ENCODE results near the gene CPTP.
A peak's percentile ranks its signal among the peaks of the same experiment; 100 is the strongest.

Gene CPTP

GRCh38 chr1:1367315-1367714 is 42.7 kb downstream of the CPTP start:
- TF ChIP-seq NFIC (IDR thresholded peaks at IDR 0.05) = no peak
- no peak for TF ChIP-seq YY1 (IDR thresholded peaks at IDR 0.05; ENCODE audit: low read depth)

DNA sequence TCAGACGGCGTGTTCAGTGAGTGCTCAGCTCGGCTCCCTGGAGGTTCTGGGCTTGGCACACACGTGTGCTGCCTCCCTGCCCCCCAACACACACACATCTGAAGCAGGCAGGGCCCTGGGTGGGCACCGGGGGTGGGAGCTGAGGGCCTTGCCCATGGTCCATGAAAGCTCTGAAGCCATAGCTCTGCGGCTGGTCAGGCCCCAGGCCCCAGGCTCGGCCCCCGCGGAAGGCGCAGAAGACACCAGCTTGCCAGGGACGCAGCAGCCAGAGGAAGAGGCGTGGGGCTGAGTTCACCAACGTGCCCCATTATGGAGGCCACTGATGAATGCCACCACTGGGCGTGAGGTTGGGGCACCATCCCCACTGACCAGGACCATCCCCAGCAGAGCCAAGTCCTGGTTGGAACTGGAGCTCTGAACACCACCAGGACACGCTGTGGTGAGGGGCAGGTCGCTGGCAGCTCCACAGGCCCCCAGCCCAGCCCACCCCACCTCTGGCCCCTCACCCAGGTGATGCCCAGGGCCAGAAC is 46.2 kb downstream of the CPTP start:
- TF ChIP-seq, protein P1, sequence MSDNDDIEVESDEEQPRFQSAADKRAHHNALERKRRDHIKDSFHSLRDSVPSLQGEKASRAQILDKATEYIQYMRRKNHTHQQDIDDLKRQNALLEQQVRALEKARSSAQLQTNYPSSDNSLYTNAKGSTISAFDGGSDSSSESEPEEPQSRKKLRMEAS (IDR thresholded peaks at IDR 0.05) = no peak
- TF ChIP-seq USF1 (IDR thresholded peaks at IDR 0.05) = no peak
- no peak for TF ChIP-seq CEBPB (IDR thresholded peaks at IDR 0.05)
- no peak for TF ChIP-seq TAF1 (IDR thresholded peaks at IDR 0.05; ENCODE audit: low read depth)
- TF ChIP-seq NFIC (IDR thresholded peaks at IDR 0.05) = no peak
- TF ChIP-seq YY1 (IDR thresholded peaks at IDR 0.05; ENCODE audit: low read depth) = no peak
- TF ChIP-seq TEAD4 (IDR thresholded peaks at IDR 0.05) = no peak
- TF ChIP-seq ZBTB7A (IDR thresholded peaks at IDR 0.05; ENCODE audit: low read depth) = no peak
- TF ChIP-seq TCF12 (IDR thresholded peaks at IDR 0.05; ENCODE audit: low read depth) = no peak

GRCh38 chr1:1371364-1371745 is 46.8 kb downstream of the CPTP start:
- no peak for TF ChIP-seq FOXM1 (IDR thresholded peaks at IDR 0.05; ENCODE audit: borderline replicate concordance, low read depth)
- no peak for TF ChIP-seq CEBPB (IDR thresholded peaks at IDR 0.05)

- no peak for TF ChIP-seq YY1 (IDR thresholded peaks at IDR 0.05; ENCODE audit: low read depth)
- TF ChIP-seq RAD21 (IDR thresholded peaks at IDR 0.05; ENCODE audit: low read depth) = peak; percentile 48; the same call in 1 of the 2 replicates
These were observed 47.4 kb downstream of the CPTP start for GRCh38 chr1:1371746-1372711.

GRCh38 chr1:1373051-1373814 is 48.6 kb downstream of the CPTP start:
- TF ChIP-seq EP300 (IDR thresholded peaks at IDR 0.05; ENCODE audit: borderline replicate concordance) (no peak), CREB1 (IDR thresholded peaks at IDR 0.05; ENCODE audit: low read depth) (no peak), YY1 (IDR thresholded peaks at IDR 0.05; ENCODE audit: low read depth) (no peak), TEAD4 (IDR thresholded peaks at IDR 0.05) (no peak), EGR1 (IDR thresholded peaks at IDR 0.05) (no peak), ZBTB7A (IDR thresholded peaks at IDR 0.05; ENCODE audit: low read depth) (no peak), TCF12 (IDR thresholded peaks at IDR 0.05; ENCODE audit: low read depth) (no peak)

DNA sequence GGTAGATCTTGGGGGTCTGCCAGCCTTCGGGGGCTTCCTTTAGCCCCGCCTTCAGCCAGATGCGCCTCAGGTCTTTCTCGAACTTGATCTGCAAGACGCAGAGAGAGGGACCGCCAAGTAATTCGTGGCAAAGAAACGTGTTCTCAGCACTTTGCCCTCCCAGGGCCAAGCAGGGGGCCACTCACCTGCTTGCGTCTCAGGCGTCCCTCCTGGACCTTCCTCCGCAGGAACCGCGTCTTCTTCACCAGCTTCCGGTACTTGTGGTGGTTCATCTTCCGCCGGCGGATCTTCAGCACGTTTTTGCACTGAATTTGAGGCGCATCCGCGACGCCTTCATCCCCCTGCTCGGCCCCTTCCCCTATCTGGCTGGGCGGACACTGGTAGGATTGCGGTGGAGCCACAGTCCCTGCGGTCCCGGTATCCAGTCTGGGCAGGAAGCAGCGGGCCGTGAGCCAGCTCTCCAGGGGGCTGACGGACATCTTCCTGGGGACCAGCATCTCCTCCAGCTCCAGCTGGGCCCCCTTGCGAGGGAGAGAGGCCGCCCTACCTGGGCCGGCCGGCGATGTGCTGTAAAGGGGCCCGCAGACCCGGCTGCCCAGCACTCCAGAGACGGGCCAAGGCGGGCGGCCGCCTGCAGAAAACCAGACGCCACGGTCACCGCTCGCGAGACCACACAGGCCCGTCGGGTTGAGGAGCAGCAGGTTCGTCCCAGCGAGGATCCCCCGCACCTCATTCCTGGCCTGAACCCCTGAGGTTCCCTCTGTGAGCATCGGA is 49.4 kb downstream of the CPTP start:
- TF ChIP-seq RAD21 (IDR thresholded peaks at IDR 0.05; ENCODE audit: low read depth) (no peak), TCF12 (IDR thresholded peaks at IDR 0.05; ENCODE audit: low read depth) (no peak), TAF1 (IDR thresholded peaks at IDR 0.05; ENCODE audit: low read depth) (no peak), ZBTB7A (IDR thresholded peaks at IDR 0.05; ENCODE audit: low read depth) (no peak), TEAD4 (IDR thresholded peaks at IDR 0.05) (no peak), YY1 (IDR thresholded peaks at IDR 0.05; ENCODE audit: low read depth) (no peak), CREB1 (IDR thresholded peaks at IDR 0.05; ENCODE audit: low read depth) (no peak), NFIC (IDR thresholded peaks at IDR 0.05) (no peak), EP300 (IDR thresholded peaks at IDR 0.05; ENCODE audit: borderline replicate concordance) (no peak), REST (IDR thresholded peaks at IDR 0.05; ENCODE audit: low read depth) (no peak), CEBPB (IDR thresholded peaks at IDR 0.05) (no peak), FOXM1 (IDR thresholded peaks at IDR 0.05; ENCODE audit: borderline replicate concordance, low read depth) (no peak), EGR1 (IDR thresholded peaks at IDR 0.05) (no peak), USF1 (IDR thresholded peaks at IDR 0.05) (no peak)
- TF ChIP-seq, protein P1 (IDR thresholded peaks at IDR 0.05) = no peak

GRCh38 chr1:1374589-1374928 is 50.0 kb downstream of the CPTP start:
- TF ChIP-seq, protein P1 (IDR thresholded peaks at IDR 0.05) = no peak
- TF ChIP-seq CEBPB (IDR thresholded peaks at IDR 0.05) (no peak), EGR1 (IDR thresholded peaks at IDR 0.05) (0 out of 2 replicates have a peak, but pooled peaks have one; percentile 23), USF1 (IDR thresholded peaks at IDR 0.05) (no peak), YY1 (IDR thresholded peaks at IDR 0.05; ENCODE audit: low read depth) (no peak), NFIC (IDR thresholded peaks at IDR 0.05) (no peak)

Measured in Ishikawa (cell line).